22Rv1 (cell line): Measurements from ENCODE around the gene IGSF1.

Source experiments
- H3K27ac ChIP-seq: fragments of 450-650 bp; 2 replicates; pipeline ENCODE4 v1.5.1; 2017
- ZFX ChIP-seq: fragments of 450-650 bp; IDR thresholded peaks from 2 replicates; pipeline ENCODE4 v1.6.1; 2017; ENCODE audit warnings: antibody characterized with exemption, borderline replicate concordance
- TF ChIP-seq, protein P1 (sequence below): fragments of 450-650 bp; IDR thresholded peaks from 2 replicates; pipeline ENCODE4 v1.5.1; 2017; ENCODE audit warnings: mild to moderate bottlenecking

IGSF1 gene, protein sequence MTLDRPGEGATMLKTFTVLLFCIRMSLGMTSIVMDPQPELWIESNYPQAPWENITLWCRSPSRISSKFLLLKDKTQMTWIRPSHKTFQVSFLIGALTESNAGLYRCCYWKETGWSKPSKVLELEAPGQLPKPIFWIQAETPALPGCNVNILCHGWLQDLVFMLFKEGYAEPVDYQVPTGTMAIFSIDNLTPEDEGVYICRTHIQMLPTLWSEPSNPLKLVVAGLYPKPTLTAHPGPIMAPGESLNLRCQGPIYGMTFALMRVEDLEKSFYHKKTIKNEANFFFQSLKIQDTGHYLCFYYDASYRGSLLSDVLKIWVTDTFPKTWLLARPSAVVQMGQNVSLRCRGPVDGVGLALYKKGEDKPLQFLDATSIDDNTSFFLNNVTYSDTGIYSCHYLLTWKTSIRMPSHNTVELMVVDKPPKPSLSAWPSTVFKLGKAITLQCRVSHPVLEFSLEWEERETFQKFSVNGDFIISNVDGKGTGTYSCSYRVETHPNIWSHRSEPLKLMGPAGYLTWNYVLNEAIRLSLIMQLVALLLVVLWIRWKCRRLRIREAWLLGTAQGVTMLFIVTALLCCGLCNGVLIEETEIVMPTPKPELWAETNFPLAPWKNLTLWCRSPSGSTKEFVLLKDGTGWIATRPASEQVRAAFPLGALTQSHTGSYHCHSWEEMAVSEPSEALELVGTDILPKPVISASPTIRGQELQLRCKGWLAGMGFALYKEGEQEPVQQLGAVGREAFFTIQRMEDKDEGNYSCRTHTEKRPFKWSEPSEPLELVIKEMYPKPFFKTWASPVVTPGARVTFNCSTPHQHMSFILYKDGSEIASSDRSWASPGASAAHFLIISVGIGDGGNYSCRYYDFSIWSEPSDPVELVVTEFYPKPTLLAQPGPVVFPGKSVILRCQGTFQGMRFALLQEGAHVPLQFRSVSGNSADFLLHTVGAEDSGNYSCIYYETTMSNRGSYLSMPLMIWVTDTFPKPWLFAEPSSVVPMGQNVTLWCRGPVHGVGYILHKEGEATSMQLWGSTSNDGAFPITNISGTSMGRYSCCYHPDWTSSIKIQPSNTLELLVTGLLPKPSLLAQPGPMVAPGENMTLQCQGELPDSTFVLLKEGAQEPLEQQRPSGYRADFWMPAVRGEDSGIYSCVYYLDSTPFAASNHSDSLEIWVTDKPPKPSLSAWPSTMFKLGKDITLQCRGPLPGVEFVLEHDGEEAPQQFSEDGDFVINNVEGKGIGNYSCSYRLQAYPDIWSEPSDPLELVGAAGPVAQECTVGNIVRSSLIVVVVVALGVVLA (N-terminal part only)

DNA sequence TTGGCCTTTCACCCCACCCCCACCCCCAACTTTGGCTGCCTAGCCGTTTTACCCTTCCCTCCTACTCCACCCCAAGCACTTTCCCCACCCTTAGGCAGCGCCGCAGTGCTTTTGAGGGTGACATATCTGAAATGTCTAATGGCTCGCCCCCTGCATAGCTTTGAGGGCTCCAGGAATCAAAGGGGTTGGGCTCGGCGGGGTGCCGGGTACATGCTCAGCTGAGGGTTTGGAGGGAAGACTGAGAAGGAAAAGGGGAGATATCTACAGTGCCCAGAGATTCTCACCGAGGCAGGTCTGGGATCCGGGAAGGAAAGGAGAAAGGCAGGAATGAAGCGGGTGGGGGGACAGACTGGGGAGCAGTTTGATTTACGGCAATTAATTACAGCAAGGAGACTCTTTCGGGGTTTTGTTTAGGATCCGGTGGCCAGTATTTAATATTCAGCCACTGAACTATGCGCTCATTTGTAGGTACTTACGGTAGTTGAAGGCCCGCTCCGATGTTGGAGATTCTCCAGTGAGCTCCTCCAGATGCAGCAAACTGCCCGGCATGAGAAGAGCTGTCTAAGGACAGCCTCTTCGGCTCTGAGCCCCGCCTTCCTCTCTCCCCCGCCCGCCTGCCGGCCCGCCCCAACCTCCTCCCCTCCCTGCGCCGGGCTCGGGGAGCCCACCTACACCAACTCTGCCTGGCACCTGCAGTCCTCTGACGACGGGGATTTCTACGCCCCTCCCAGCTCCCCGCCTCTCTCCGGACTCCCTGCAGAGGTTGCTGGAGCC lies at the start of gene IGSF1:
IGSF1 (minus strand) TSS at position 569 of the 774 bp plus-strand sequence. CDS start 2,632 bp downstream, outside the sequence.
- no peak for TF ChIP-seq ZFX
- TF ChIP-seq, protein P1, sequence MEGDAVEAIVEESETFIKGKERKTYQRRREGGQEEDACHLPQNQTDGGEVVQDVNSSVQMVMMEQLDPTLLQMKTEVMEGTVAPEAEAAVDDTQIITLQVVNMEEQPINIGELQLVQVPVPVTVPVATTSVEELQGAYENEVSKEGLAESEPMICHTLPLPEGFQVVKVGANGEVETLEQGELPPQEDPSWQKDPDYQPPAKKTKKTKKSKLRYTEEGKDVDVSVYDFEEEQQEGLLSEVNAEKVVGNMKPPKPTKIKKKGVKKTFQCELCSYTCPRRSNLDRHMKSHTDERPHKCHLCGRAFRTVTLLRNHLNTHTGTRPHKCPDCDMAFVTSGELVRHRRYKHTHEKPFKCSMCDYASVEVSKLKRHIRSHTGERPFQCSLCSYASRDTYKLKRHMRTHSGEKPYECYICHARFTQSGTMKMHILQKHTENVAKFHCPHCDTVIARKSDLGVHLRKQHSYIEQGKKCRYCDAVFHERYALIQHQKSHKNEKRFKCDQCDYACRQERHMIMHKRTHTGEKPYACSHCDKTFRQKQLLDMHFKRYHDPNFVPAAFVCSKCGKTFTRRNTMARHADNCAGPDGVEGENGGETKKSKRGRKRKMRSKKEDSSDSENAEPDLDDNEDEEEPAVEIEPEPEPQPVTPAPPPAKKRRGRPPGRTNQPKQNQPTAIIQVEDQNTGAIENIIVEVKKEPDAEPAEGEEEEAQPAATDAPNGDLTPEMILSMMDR: no peak
- no peak within 1 kb of the TSS for H3K27ac ChIP-seq

GRCh38 chrX:131332331-131332730 lies 43.2 kb upstream of the IGSF1 start:
- no peak for TF ChIP-seq ZFX
- TF ChIP-seq, protein P1: no peak
- H3K27ac ChIP-seq: no peak overlapping the region

DNA sequence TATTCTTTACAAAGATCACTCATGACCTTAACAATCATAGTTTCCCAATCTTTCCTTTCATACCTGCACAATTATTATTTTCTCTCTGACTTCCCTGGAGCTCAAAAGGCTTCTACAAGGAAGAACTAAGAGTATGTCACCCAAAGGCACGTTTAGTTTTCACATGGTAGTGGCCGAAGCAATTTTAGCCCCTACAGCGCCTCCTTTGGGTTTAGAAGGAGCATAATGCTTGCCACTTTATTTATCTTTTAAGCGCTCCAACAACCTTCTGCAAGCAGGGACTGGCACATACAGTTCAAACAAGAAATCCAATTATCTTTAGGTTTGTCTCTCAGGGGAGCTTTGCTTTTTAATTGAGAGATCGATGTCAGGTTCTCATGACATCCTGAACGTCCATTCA lies 42.0 kb upstream of the IGSF1 start:
- H3K27ac ChIP-seq: no peak overlapping the region
- TF ChIP-seq, protein P1: no peak; the same call in 1 of the 2 replicates
- TF ChIP-seq ZFX: no peak

DNA sequence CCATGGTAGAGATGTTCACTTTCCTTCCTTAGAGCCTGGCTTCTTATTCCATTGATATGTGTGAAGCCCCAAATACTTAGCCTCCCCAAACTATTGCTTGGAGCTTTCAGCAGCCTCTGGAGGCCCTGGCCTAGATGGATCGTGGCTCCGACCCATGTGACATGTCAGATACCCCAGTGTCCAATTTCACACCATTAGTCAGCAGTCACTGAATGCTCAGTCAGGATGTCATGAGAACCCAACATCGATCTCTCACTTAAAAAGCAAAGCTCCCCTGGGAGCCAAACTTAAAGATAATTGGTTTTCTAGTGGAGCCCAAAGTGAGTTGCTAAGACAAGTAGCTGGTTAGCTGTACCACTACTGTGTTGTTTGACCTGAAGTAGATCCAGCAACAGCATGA lies 41.6 kb upstream of the IGSF1 start:
- TF ChIP-seq, protein P1: no peak
- TF ChIP-seq ZFX: no peak
- H3K27ac ChIP-seq: no peak overlapping the region

- no peak overlapping the region for H3K27ac ChIP-seq
- no peak for TF ChIP-seq ZFX
- TF ChIP-seq, protein P1: no peak
Measured at GRCh38 chrX:131322651-131323050, 33.5 kb upstream of the IGSF1 start.

- H3K27ac ChIP-seq: no peak overlapping the region
- TF ChIP-seq, protein P1: no peak
- TF ChIP-seq ZFX: no peak
Measured at GRCh38 chrX:131317326-131317725, 28.2 kb upstream of the IGSF1 start.
